GM21529 (cell line): Measurements from ENCODE around the gene SREBF1.

Experiments used
- ATAC-seq: cut with Tn5 transposase; IDR thresholded peaks from one replicate; pipeline ENCODE4 v1.9.1; 2021; ENCODE audit not compliant: unreplicated experiment

Gene SREBF1

DNA sequence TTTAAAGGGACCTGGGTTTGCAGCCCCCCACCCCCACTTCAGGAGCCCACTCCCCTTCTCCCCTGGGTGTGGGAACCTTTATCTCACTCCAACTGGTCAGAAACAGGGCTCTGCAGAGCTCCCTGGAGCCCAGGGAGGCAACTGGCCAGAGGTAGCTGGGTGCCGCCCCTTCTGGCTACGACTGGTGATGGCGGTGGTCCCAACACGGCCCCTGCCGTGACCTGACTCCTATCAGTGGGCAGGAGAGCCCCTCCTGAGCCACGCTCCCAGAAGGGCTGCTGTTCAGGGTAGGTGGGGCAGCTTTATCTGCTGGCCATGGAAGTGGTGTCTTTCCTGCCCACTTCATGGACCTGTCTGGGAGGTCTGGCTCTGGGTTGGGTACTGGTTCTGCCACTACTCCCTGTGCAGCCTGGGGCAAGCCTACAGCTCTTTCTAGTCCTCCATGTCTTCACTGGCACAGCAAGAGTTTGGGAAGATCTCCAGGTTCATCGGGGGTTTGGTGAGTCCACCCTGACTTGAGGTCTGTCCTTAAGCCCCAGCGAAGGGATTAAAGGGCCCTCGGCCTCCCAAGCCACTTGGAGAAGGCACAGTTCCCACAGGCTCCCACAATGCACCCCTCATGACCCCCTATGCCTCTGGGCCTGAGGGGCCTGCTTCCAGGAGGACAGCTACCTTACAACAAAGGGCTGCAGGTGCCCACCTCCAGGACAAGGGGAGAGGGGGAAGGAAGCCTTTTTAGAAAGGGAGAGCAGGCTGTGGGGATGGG, 5.5 kb upstream of the SREBF1 start:
- no peak for ATAC-seq

DNA sequence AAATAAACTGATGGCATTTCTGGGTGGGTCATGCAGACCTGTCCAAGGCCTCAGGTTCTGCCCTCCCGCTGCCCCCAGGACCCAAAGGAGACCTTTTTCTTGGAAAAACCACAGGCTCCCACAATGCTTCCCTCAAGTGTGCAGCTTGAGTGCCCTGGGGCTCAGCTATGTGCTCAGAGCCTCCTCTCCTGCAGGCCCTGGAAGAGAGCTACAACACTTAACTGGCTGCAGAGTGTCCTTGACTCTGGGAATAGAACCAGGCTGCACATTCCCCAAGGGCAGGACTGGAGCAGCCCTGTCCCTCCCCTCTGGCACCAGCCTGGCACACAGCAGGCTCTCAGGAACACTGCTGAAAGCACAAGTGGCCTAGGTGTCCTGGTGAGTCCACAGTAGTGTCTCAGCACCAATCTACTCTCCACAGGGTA, 4.8 kb upstream of the SREBF1 start:
- no peak for ATAC-seq

- ATAC-seq, result no peak
Observed at GRCh38 chr17:17840751-17841591, 4.2 kb upstream of the SREBF1 start.

GRCh38 chr17:17839791-17840707, 3.3 kb upstream of the SREBF1 start:
- peak; percentile 54 for ATAC-seq

GRCh38 chr17:17837966-17838962, 1.5 kb upstream of the SREBF1 start:
- no peak for ATAC-seq

- ATAC-seq, result no peak
Observed at GRCh38 chr17:17837380-17837821, 615 bp upstream of the SREBF1 start.

DNA sequence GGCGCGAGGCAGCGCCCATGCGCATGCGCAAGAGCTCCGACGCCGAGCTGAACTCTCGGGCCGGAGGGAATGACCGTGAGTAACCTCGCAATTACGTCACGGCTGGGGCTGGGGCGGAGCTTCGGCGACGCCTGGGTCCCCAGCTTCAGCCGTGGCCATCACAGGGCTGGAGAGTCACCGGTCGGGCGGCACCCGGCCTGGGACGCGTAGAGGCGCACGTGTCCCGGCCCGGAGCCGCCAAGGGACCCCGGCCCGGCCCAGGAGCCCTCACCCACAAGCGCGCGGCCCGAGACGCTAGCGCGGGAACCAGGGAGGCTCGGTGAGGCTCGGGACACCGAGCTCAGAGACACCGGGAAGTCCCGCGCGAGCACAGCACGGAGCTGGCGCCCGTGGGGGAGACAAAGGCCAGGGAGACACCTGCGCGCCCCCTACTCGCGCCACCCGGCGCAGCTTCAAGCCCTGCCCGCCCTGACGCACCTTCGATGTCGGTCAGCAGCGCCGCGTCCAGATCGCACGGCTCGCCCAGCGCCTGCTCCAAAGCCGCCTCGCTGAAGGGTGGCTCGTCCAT, 452 bp downstream of the SREBF1 start:
- peak; percentile 60 for ATAC-seq

DNA sequence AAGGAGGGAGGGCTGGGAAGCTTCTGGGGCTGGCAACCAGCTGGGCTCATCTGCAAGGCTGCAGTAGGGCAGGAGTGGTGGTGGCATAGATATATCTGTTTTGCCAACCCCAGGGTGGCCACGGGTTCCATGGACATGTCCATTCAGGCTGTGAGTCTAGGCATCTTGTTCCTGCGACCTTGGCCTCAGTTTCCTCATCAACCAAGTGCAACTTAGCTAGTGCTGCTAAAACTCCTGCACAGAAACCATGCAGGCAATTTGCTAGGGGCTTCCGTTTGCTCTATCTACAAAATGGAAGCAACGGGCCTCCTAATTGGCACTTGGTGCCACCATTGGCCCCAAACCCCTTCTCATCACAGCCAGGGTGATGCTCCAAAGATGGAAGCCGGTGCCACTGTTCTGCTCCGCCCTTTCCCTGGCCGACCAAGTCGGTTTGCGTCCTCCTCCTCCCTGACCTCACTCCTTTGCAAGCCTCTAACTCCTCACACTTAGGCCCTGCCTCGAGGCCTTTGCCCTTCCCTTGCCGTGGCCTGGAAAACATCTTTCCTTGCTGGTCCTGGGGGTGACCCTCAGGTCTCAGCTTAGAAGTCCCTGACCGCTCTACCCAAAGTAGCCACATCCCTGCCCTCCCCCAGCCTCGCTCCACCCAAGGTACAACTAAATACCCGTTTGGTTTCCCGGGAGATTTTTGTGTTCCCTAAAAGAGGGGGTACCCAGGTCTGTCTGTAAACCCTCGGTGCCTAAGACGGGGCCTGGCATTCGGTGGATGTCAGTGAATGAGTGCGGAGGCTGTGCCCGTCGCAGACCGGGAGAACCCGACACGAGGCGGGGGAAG, 1.2 kb downstream of the SREBF1 start:
- no peak for ATAC-seq

GRCh38 chr17:17834974-17835373, 1.8 kb downstream of the SREBF1 start:
- no peak for ATAC-seq

GRCh38 chr17:17833658-17834357, 3.0 kb downstream of the SREBF1 start:
- ATAC-seq, result no peak

DNA sequence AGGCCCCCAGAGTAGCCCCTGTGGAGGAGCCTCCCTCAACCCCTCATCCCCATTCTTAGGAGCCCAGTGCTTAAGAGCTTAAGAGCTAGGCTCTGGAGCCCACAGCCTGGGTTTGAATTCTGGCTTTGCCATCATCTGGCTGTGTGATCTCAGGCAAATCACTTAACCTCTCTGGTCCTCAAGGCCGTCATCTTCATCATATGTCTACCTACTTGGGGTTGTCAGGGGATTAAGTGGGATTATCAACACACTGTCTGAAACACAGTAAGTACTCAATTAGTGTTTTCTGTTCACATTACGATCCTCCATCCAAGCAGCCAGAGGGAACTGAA, 4.8 kb downstream of the SREBF1 start:
- no peak for ATAC-seq

DNA sequence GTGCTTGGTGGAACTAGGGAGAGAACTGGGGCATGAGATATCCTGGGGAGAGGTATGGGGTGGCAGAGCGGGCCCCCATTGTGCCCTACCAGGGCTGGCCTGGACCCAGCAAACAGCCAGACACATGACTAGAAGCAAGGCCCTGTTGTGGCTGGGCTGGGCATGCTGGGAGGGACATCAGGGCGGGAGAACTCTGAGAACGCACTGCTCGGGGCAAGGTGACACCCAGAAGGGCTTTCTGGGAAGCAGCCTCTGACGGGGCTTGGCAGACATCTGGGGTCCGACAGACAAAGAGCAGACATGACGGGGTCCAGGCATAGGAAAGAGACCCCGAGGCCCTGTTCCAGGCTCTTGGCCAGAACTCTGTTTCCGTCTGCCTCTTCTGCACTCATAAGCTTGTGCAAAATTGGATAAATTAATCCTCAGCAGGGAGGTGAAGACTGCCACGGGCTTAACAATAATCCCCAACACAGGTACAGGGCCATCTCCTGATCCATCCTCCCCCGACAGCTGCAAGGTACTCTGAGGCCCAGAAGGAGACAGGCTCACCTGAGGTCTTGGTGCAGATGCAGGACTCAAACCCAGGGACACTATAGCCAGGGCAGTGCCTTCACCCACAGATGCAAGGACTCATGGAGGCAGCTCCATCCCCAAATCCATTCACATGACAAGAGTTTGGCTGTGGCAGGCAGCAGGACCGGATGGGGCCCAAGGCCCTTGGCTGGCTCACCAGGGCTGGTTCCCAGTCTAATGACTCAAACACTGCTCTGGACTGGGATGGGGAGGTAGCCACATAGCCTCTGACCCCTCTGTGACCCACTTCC, 5.4 kb downstream of the SREBF1 start:
- no peak for ATAC-seq

DNA sequence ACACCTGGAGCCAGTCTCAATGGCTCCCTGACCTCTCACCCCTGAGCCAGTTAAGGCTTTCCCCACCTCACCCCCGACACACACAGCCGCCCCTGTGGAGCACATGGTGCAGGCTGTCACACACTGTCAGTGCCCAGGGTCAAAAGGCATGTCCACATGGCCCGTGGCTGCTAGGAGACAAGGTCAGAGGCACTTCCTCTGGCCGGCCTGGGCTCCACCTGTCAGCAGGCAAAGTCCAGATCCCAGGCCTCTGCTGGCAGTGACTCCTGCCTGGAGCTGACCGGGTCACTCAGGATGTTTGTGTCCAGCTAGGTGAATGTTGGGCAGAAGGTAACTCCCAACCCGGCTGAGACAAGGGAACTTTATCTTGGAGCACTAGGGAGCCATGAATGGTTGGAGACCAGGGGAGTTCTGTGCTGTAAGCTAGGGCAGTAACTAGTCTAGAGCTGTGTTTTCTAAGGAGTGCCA, 6.0 kb downstream of the SREBF1 start:
- ATAC-seq, result no peak

GRCh38 chr17:17830269-17830567, 6.6 kb downstream of the SREBF1 start:
- ATAC-seq, result no peak

- no peak for ATAC-seq
Observed at GRCh38 chr17:17827826-17828621, 8.8 kb downstream of the SREBF1 start.

- ATAC-seq, result no peak
Observed at GRCh38 chr17:17826942-17827785, 9.6 kb downstream of the SREBF1 start.
